ENCODE results near the gene TM6SF1.

The TM6SF1 gene

GRCh38 chr15:83178869-83179325, 71.5 kb downstream of the TM6SF1 start:
- DNase-seq = no peak

GRCh38 chr15:83185561-83185960, 78.1 kb downstream of the TM6SF1 start:
- no peak for DNase-seq

Measured in suppressor macrophage (primary cell).